Epithelial cell of esophagus (primary cell): ENCODE data around the gene ENTREP1.

Source experiments
- DNase-seq: peaks from one replicate; pipeline ENCODE4 v3.0.0; 2010; ENCODE audit warnings: low read depth
- H3K4me3 ChIP-seq: 2 replicates; pipeline ENCODE4 v1.5.1; 2011; ENCODE audit warnings: mild to moderate bottlenecking, low read length, control low read depth
- TF ChIP-seq, protein P1 (sequence below): IDR thresholded peaks from 2 replicates; pipeline ENCODE4 v1.5.1; 2011; ENCODE audit warnings: low read depth, mild to moderate bottlenecking, low read length, control low read depth, inconsistent platforms; ENCODE audit not compliant: insufficient read depth; ENCODE audit errors: missing control alignments

ENTREP1 gene

DNA sequence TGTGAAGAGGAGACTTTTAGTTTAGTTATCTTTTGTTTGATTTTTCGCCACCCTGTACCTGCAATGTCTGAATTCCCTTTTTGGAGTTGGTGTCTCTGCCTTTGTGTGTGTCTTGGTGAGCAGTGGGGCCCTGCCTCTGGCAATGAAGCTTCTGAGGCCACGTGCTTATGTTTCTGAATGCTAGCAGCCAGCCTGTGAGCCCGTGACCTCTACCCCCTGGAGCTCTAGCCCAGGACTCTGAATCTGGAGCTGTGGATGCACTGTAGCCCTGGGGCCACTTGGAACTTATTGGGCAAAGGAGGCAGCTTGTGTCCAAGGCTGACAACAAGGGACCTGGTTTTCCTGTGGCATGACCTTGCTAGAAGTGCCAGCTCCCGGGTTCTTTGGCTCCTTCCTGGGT, 19.4 kb downstream of the ENTREP1 start:
- no peak for DNase-seq
- H3K4me3 ChIP-seq: no peak overlapping the region
- TF ChIP-seq, protein P1, sequence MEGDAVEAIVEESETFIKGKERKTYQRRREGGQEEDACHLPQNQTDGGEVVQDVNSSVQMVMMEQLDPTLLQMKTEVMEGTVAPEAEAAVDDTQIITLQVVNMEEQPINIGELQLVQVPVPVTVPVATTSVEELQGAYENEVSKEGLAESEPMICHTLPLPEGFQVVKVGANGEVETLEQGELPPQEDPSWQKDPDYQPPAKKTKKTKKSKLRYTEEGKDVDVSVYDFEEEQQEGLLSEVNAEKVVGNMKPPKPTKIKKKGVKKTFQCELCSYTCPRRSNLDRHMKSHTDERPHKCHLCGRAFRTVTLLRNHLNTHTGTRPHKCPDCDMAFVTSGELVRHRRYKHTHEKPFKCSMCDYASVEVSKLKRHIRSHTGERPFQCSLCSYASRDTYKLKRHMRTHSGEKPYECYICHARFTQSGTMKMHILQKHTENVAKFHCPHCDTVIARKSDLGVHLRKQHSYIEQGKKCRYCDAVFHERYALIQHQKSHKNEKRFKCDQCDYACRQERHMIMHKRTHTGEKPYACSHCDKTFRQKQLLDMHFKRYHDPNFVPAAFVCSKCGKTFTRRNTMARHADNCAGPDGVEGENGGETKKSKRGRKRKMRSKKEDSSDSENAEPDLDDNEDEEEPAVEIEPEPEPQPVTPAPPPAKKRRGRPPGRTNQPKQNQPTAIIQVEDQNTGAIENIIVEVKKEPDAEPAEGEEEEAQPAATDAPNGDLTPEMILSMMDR: no peak

DNA sequence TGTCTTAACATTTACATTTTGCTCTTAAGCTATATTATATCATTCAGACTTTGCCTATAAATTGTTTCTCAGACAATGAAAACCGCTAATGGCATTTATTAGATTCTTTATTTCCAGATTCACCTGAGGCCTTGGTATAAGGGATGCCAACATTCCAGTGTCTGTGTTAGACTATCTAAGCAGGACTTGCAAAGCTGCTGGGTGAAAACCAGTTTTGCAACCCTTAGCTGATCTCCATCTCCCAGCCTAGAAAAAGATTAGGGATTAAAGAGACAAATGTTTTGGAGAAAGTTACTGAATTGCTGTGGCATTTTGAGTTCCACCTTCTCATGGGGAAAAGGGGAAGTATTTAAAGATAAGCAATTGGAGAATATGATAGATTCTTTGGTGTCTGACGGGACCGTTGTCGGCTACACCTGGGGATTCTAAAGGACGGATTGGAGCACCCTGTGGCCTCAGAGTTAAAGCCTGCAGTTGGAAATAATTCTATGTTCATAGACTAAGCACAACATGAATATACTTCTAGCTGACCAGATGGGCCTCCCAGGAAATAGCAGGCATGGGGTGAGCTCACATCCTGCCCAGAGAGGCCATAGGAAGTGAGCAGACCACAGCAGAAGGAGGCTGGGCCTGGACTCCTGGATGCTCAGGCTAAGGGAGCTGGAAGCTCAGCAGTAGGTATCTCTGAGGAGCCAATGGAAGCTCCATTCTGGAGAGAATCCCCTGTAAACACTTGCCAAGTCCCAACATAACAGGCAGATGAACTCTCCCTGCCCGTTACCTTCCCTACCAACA, 21.8 kb downstream of the ENTREP1 start:
- DNase-seq: peak; percentile 47
- TF ChIP-seq, protein P1: no peak
- no peak overlapping the region for H3K4me3 ChIP-seq

- TF ChIP-seq, protein P1: no peak
- no peak for DNase-seq
These were observed 22.6 kb downstream of the ENTREP1 start for GRCh38 chr9:69347607-69348006.

GRCh38 chr9:69351227-69351626, 26.2 kb downstream of the ENTREP1 start:
- no peak for DNase-seq
- TF ChIP-seq, protein P1: no peak
- no peak overlapping the region for H3K4me3 ChIP-seq

More at GRCh38 chr9:69347607-69348006, 22.6 kb downstream of the ENTREP1 start:
- H3K4me3 ChIP-seq: no peak overlapping the region

DNA sequence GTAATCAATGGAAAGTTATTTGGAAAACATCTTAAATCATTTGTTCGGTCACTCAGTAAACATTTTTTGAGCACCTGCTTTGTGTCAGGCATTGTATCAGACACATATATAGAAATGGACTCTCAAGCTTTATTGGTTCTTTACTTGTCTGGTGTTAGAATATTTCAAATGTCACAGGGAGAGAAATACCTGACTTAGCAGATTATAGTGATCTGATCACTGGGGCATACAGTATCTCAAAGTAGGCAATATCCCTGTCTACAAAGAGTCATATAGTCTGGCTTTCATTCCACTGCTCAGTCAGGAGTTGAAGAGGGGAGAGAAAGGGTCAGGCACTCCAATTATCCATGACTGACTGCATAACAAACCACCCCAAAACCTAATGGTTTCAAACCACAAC, 30.2 kb downstream of the ENTREP1 start:
- no peak overlapping the region for H3K4me3 ChIP-seq
- DNase-seq: no peak
- TF ChIP-seq, protein P1: no peak

DNA sequence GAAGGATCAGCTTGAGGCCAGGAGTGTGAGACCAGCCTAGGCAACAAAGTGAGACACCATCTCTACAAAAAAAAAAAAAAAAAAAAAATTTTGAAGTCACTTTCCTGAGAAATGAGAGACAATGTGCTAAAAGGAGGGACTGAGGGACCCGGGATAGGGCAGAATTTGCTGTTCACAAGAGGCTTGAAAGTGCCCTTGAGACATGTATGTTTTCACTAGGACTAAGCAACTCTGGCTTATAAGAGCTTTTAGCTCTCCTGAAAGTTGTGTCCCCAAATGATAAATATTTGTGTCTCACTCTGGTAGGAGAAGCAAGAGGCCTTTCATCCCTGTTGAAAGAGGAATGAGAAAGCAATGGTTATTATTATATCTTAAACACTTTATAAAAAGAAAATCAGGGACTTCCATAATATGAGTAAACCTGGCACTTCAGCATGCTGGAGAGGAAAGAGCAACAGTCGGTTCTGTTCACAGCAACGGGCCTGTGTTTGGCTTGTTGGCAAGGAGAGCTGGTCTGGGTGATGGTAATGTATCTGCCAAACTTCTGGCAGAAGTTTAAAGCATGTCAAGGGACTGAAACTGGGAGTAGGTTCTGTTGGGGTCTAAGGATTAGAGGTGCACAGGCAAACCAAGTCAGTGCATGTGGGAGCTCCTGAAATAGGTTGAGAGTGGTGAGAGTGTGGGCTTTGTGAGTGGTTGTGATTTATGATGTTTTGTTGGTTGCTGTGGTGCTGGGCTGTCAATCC, 32.2 kb downstream of the ENTREP1 start:
- H3K4me3 ChIP-seq: no peak overlapping the region
- DNase-seq: no peak
- TF ChIP-seq, protein P1: no peak
